Measurements from ENCODE around the gene PLEKHG4.

PLEKHG4 gene

GRCh38 chr16:67248073-67248400 is 31.3 kb upstream of the PLEKHG4 start:
- peaks cover 23 to 32% (median 29%) of the 10 kb centered on the region in 11 experiments for H3K27me3 ChIP-seq
- peak overlapping the region; percentile 66 to 86 (median 76); a peak in 21 of 22 replicates for H3K9ac ChIP-seq
- H3K27ac ChIP-seq, result peak overlapping the region in 9 of 11 experiments; percentile 14 to 92 (median 47); a peak in 9 of 22 replicates
- no peak for TF ChIP-seq Cebpa-rat (IDR thresholded peaks at IDR 0.05)
- H3K9me3 ChIP-seq (replicated peaks in 1 of 11), result no peaks in the 10 kb centered on the region
- H3K4me3 ChIP-seq, result peak overlapping the region; percentile 73 to 89 (median 84)
- H3K36me3 ChIP-seq, result no peaks in the 10 kb centered on the region
- peaks cover 0 to 46% (median 18%) of the 10 kb centered on the region in 11 experiments; a peak in 15 of 22 replicates for H4K20me1 ChIP-seq
- peaks cover 46 to 82% (median 74%) of the 10 kb centered on the region in 10 experiments for H3K4me1 ChIP-seq
- H3K4me2 ChIP-seq, result peak overlapping the region; percentile 92 to 100 (median 98)

GRCh38 chr16:67248401-67249177 is 30.7 kb upstream of the PLEKHG4 start, which contains the start of gene SLC9A5:
TSS of gene SLC9A5 (plus strand) at chr16:67248979. CDS start at chr16:67249015, 36 bp downstream.
- Histone ChIP-seq H3K4me2 (peak within 1 kb of the TSS; percentile 92 to 100 (median 98)), H3K9me3 (replicated peaks in 1 of 11) (no peaks in the 10 kb centered on the region), H3K4me1 (peaks cover 41 to 76% (median 68%) of the 10 kb centered on the region in 10 experiments), H3K9ac (peak within 1 kb of the TSS; percentile 66 to 86 (median 78)), H4K20me1 (peaks cover 0 to 41% (median 18%) of the 10 kb centered on the region in 11 experiments; a peak in 15 of 22 replicates), H3K4me3 (peak within 1 kb of the TSS; percentile 73 to 89 (median 84)), H3K27me3 (peaks cover 23 to 32% (median 29%) of the 10 kb centered on the region in 11 experiments), H3K27ac (peak within 1 kb of the TSS in 10 of 11 experiments; percentile 14 to 92 (median 46); a peak in 17 of 22 replicates), H3K36me3 (no peaks in the 10 kb centered on the region)
- TF ChIP-seq Cebpa-rat (IDR thresholded peaks at IDR 0.05), result no peak

DNA sequence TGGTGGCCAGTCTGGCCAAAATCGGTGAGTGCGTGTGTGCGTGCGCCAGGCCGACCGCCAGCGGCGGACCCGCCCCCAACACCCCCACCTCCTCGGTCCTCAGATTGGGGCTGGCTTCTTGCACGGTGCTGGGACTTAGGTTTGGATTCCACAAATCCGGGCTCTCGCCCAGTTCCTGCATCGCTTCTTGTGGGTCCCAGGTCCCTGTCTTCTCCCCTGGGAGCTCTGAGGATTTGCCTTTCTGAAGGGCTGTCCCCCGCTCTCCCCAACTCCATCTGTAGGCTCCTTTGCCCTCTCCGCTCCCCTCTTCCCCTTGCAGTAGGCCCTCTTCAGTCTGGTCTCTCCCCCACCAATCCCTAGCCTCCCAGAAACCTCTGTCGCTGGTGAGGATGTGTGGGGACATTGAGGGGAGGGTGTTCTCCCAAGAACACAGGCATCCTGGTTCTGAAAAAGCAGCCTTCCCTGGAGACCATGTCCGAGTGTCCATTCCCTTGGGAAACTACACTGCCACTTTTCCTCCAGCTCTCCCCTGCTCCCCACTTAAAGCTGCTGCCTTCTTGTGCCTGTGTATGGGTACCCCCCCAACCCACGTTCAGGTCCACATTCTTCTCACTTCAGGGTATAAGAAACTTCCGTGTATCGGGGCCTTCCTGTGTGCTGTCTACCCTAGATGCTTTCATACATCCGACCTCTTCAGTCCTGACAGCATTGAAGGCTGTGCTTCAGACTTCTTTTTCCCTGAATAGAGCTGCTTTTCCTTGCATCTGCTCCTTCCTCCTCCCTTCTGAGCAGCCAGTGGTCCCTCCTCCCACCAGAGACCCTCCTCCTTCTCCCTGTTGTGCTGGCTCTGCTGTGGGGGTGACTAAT is 29.9 kb upstream of the PLEKHG4 start:
- peak overlapping the region; percentile 66 to 86 (median 74) for H3K9ac ChIP-seq
- peaks cover 33 to 69% (median 61%) of the 10 kb centered on the region in 10 experiments for H3K4me1 ChIP-seq
- TF ChIP-seq Cebpa-rat (IDR thresholded peaks at IDR 0.05), result no peak
- peak overlapping the region; percentile 73 to 89 (median 84) for H3K4me3 ChIP-seq
- H3K9me3 ChIP-seq (replicated peaks in 1 of 11), result no peaks in the 10 kb centered on the region
- H3K36me3 ChIP-seq, result no peaks in the 10 kb centered on the region
- H3K27me3 ChIP-seq, result peaks cover 23 to 32% (median 29%) of the 10 kb centered on the region in 11 experiments
- peak overlapping the region in 10 of 11 experiments; percentile 10 to 92 (median 41); a peak in 12 of 22 replicates for H3K27ac ChIP-seq
- peak overlapping the region; percentile 92 to 100 (median 98) for H3K4me2 ChIP-seq
- H4K20me1 ChIP-seq, result peaks cover 0 to 35% (median 16%) of the 10 kb centered on the region in 11 experiments; a peak in 15 of 22 replicates

- peak overlapping the region in 10 of 11 experiments; percentile 92 to 100 (median 98); a peak in 19 of 22 replicates for H3K4me2 ChIP-seq
- 0 out of 22 replicates have a peak overlapping the region, but pooled peaks of 1 of the 11 experiments have one; percentile 86 for H3K9ac ChIP-seq
- H3K4me1 ChIP-seq, result peaks cover 28 to 64% (median 55%) of the 10 kb centered on the region in 10 experiments
- H3K4me3 ChIP-seq, result no peak overlapping the region
- no peak for TF ChIP-seq Cebpa-rat (IDR thresholded peaks at IDR 0.05)
- no peaks in the 10 kb centered on the region for H3K9me3 ChIP-seq (replicated peaks in 1 of 11)
- H3K27me3 ChIP-seq, result peaks cover 23 to 32% (median 29%) of the 10 kb centered on the region in 11 experiments
- H3K27ac ChIP-seq, result no peak overlapping the region
- no peaks in the 10 kb centered on the region for H3K36me3 ChIP-seq
- peaks cover 0 to 30% (median 12%) of the 10 kb centered on the region in 11 experiments; a peak in 15 of 22 replicates for H4K20me1 ChIP-seq
These were observed 29.3 kb upstream of the PLEKHG4 start for GRCh38 chr16:67250045-67250327.

DNA sequence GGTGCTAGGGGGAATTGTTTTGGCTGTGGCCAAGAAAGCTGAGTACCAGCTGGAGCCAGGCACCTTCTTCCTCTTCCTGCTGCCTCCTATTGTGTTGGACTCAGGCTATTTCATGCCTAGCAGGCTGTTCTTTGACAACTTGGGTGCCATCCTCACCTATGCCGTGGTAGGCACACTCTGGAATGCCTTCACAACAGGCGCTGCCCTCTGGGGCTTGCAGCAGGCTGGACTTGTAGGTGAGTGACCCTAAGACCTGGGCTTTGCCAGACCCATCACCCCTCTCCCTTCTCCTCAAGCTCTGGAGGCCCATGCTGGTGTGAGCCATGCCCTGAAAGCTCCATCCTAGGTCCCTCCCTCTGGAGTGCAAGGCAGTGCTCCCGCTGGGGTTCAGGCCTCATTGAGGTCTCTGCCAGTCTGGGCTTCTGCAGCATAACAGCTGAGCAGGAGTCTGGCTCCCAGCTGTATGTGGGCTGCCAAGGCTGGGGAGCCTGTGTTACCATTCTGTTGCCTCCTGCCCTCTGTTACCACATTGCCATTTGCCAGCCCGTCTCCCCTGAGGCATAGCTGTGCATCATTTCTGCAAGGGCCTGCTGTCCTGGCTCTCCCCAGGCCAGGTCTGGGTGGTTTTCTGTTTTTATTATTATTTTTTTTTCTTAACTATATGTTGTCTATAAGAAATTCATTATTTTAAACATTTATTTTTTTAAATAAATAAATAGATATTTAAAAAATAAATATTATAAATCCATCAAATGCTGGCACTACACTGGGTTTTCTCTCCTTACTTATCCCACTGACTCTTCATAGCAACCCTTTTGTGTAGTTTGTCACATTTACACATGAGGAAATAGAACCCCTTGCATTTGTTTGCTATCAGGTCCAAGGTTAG is 26.5 kb upstream of the PLEKHG4 start:
- H4K20me1 ChIP-seq, result peaks cover 0 to 14% (median 0%) of the 10 kb centered on the region in 11 experiments; a peak in 2 of 22 replicates
- no peaks in the 10 kb centered on the region for H3K36me3 ChIP-seq
- peak overlapping the region in 4 of 11 experiments; percentile 3 to 30 (median 18); a peak in 4 of 22 replicates for H3K4me2 ChIP-seq
- H3K4me1 ChIP-seq, result peaks cover 18 to 45% (median 35%) of the 10 kb centered on the region in 10 experiments
- H3K27me3 ChIP-seq, result peaks cover 23 to 32% (median 29%) of the 10 kb centered on the region in 11 experiments
- H3K4me3 ChIP-seq, result no peak overlapping the region
- H3K27ac ChIP-seq, result no peak overlapping the region
- H3K9me3 ChIP-seq (replicated peaks in 1 of 11), result no peaks in the 10 kb centered on the region
- no peak for TF ChIP-seq Cebpa-rat (IDR thresholded peaks at IDR 0.05)
- H3K9ac ChIP-seq, result no peak overlapping the region

- H3K4me2 ChIP-seq, result no peak overlapping the region; a peak in 2 of 22 replicates
- H3K4me1 ChIP-seq, result peaks cover 4 to 24% (median 14%) of the 10 kb centered on the region in 10 experiments; a peak in 18 of 20 replicates
- no peak for TF ChIP-seq Cebpa-rat (IDR thresholded peaks at IDR 0.05)
- no peaks in the 10 kb centered on the region for H3K9me3 ChIP-seq (replicated peaks in 1 of 11)
- peaks cover 5 to 11% (median 8%) of the 10 kb centered on the region in 11 experiments for H3K27me3 ChIP-seq
- H3K27ac ChIP-seq, result no peak overlapping the region
- H3K9ac ChIP-seq, result no peak overlapping the region
- H3K36me3 ChIP-seq, result no peaks in the 10 kb centered on the region
- H4K20me1 ChIP-seq, result peaks cover 0 to 7% (median 0%) of the 10 kb centered on the region in 11 experiments; a peak in 1 of 22 replicates
- no peak overlapping the region for H3K4me3 ChIP-seq
These were observed 24.4 kb upstream of the PLEKHG4 start for GRCh38 chr16:67254801-67255552.

DNA sequence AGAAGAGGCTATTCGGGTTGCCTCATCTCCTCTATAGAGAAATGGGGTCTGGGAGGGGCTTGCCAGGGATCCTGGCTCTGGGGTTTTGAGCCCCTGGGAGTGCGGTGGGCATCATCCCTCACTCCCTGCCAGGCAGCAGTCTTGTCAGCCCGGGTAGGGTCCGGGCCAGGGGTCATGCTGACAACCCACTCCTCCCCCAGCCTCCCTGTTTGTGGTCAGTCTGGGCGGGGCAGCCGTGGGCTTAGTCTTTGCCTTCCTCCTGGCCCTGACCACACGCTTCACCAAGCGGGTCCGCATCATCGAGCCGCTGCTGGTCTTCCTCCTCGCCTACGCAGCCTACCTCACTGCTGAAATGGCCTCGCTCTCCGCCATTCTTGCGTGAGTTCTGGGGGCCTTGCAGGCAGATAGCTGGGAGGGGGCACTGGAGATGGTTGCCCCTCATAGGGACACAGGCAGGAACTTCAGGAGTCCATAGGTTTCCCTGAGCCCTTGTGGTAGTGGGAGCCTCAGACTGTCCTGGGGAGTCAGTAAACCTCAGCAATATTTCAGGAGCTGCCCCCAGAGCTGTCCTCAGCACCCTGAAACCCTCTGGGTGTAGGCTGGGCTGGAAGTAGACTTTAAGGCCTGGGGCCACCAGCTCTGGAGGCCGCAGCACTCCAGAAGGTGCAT is 23.6 kb upstream of the PLEKHG4 start:
- no peak for TF ChIP-seq Cebpa-rat (IDR thresholded peaks at IDR 0.05)
- no peak overlapping the region for H3K9ac ChIP-seq
- H3K27ac ChIP-seq, result no peak overlapping the region

More for the DNA sequence above, 23.6 kb upstream of the PLEKHG4 start:
- H4K20me1 ChIP-seq, result peaks cover 0 to 6% (median 0%) of the 10 kb centered on the region in 11 experiments; a peak in 1 of 22 replicates
- peaks cover 0 to 4% (median 1%) of the 10 kb centered on the region in 11 experiments; a peak in 13 of 22 replicates for H3K27me3 ChIP-seq
- peak overlapping the region in 2 of 11 experiments; percentile 23 to 27; a peak in 3 of 22 replicates for H3K4me2 ChIP-seq
- no peaks in the 10 kb centered on the region for H3K9me3 ChIP-seq (replicated peaks in 1 of 11)
- no peak overlapping the region for H3K4me3 ChIP-seq
- peaks cover 4 to 21% (median 12%) of the 10 kb centered on the region in 10 experiments; a peak in 15 of 20 replicates for H3K4me1 ChIP-seq
- no peaks in the 10 kb centered on the region for H3K36me3 ChIP-seq
